ENCODE measurements around the gene MYO3B.
"Not testable (repeated sequence)": the region's sequence is repeated elsewhere in the genome, so short reads cannot be mapped to it uniquely, and the experiment has no call there.

The MYO3B gene

GRCh38 chr2:170423919-170424318, 246.0 kb downstream of the MYO3B start:
- ChIA-PET POLR2A (no interaction called here), CTCF (interaction anchor here (0.6 kb wide), 1 partner anchor 15 kb away, joined by 3 read pairs; no protein-coding TSS in a partner anchor)
- DNase-seq (ENCODE audit: extremely low spot score), result no peak
- TF ChIP-seq FOXA1 (IDR thresholded peaks at IDR 0.05) (no peak), FOXK2 (IDR thresholded peaks at IDR 0.05) (no peak), ARNT (IDR thresholded peaks at IDR 0.05) (no peak), L3MBTL2 (conservative IDR thresholded peaks at IDR 0.05) (no peak), NFRKB (IDR thresholded peaks at IDR 0.05) (no peak), FOXM1 (IDR thresholded peaks at IDR 0.05; ENCODE audit: borderline replicate concordance) (no peak), CTBP1 (IDR thresholded peaks at IDR 0.05; ENCODE audit: borderline replicate concordance) (no peak), LEF1 (IDR thresholded peaks at IDR 0.05; ENCODE audit: borderline replicate concordance) (no peak), ELF4 (IDR thresholded peaks at IDR 0.05) (no peak), BHLHE40 (IDR thresholded peaks at IDR 0.05; ENCODE audit: borderline replicate concordance) (no peak), PKNOX1 (IDR thresholded peaks at IDR 0.05) (no peak), ZNF384 (IDR thresholded peaks at IDR 0.05) (no peak), TARDBP (IDR thresholded peaks at IDR 0.05) (no peak), SP1 (IDR thresholded peaks at IDR 0.05) (no peak), HDGF (IDR thresholded peaks at IDR 0.05; ENCODE audit: borderline replicate concordance) (no peak), SUZ12 (IDR thresholded peaks at IDR 0.05) (no peak)

GRCh38 chr2:170425281-170425751, 247.4 kb downstream of the MYO3B start:
- POLR2A ChIA-PET, result no interaction called here

GRCh38 chr2:170428868-170429267, 250.9 kb downstream of the MYO3B start:
- DNase-seq (ENCODE audit: extremely low spot score), result no peak
- TF ChIP-seq HDGF (IDR thresholded peaks at IDR 0.05; ENCODE audit: borderline replicate concordance), result no peak
- no peak for TF ChIP-seq ZNF384 (IDR thresholded peaks at IDR 0.05)
- TF ChIP-seq L3MBTL2 (conservative IDR thresholded peaks at IDR 0.05), result no peak
- TF ChIP-seq BHLHE40 (IDR thresholded peaks at IDR 0.05; ENCODE audit: borderline replicate concordance), result no peak
- no peak for TF ChIP-seq FOXM1 (IDR thresholded peaks at IDR 0.05; ENCODE audit: borderline replicate concordance)
- no peak for TF ChIP-seq CTBP1 (IDR thresholded peaks at IDR 0.05; ENCODE audit: borderline replicate concordance)
- TF ChIP-seq TARDBP (IDR thresholded peaks at IDR 0.05), result no peak
- TF ChIP-seq SUZ12 (IDR thresholded peaks at IDR 0.05), result no peak
- no peak for TF ChIP-seq LEF1 (IDR thresholded peaks at IDR 0.05; ENCODE audit: borderline replicate concordance)
- TF ChIP-seq ELF4 (IDR thresholded peaks at IDR 0.05), result no peak
- TF ChIP-seq NFRKB (IDR thresholded peaks at IDR 0.05), result no peak
- TF ChIP-seq FOXK2 (IDR thresholded peaks at IDR 0.05), result no peak
- no peak for TF ChIP-seq SP1 (IDR thresholded peaks at IDR 0.05)
- TF ChIP-seq ARNT (IDR thresholded peaks at IDR 0.05), result no peak
- no peak for TF ChIP-seq PKNOX1 (IDR thresholded peaks at IDR 0.05)
- no peak for TF ChIP-seq FOXA1 (IDR thresholded peaks at IDR 0.05)
- ChIA-PET POLR2A (no interaction called here), CTCF (interaction anchor here (0.6 kb wide), 1 partner anchor 9 kb away, joined by 3 read pairs; no protein-coding TSS in a partner anchor)

More at GRCh38 chr2:170425281-170425751, 247.4 kb downstream of the MYO3B start:
- TF ChIP-seq FOXK2 (IDR thresholded peaks at IDR 0.05) (no peak), FOXA1 (IDR thresholded peaks at IDR 0.05) (no peak), L3MBTL2 (conservative IDR thresholded peaks at IDR 0.05) (no peak), ARNT (IDR thresholded peaks at IDR 0.05) (no peak), ZNF384 (IDR thresholded peaks at IDR 0.05) (no peak), LEF1 (IDR thresholded peaks at IDR 0.05; ENCODE audit: borderline replicate concordance) (no peak)
- CTCF ChIA-PET, result interaction anchor here (1.3 kb wide), 1 partner anchor 11 kb away, joined by 5 read pairs; no protein-coding TSS in a partner anchor
- no peak for DNase-seq (ENCODE audit: extremely low spot score)

GRCh38 chr2:170432823-170433222, 254.9 kb downstream of the MYO3B start:
- DNase-seq (ENCODE audit: extremely low spot score), result no peak
- TF ChIP-seq CTBP1 (IDR thresholded peaks at IDR 0.05; ENCODE audit: borderline replicate concordance) (no peak), FOXM1 (IDR thresholded peaks at IDR 0.05; ENCODE audit: borderline replicate concordance) (no peak), L3MBTL2 (conservative IDR thresholded peaks at IDR 0.05) (no peak), LEF1 (IDR thresholded peaks at IDR 0.05; ENCODE audit: borderline replicate concordance) (no peak), FOXK2 (IDR thresholded peaks at IDR 0.05) (no peak), SUZ12 (IDR thresholded peaks at IDR 0.05) (no peak), TARDBP (IDR thresholded peaks at IDR 0.05) (no peak), HDGF (IDR thresholded peaks at IDR 0.05; ENCODE audit: borderline replicate concordance) (no peak), SP1 (IDR thresholded peaks at IDR 0.05) (no peak), ZNF384 (IDR thresholded peaks at IDR 0.05) (no peak), ARNT (IDR thresholded peaks at IDR 0.05) (no peak), PKNOX1 (IDR thresholded peaks at IDR 0.05) (no peak)
- ChIA-PET CTCF (no interaction called here), POLR2A (no interaction called here)

- CTCF ChIA-PET, result no interaction called here
- TF ChIP-seq CTBP1 (IDR thresholded peaks at IDR 0.05; ENCODE audit: borderline replicate concordance), result no peak
- TF ChIP-seq TARDBP (IDR thresholded peaks at IDR 0.05), result no peak
- TF ChIP-seq BHLHE40 (IDR thresholded peaks at IDR 0.05; ENCODE audit: borderline replicate concordance), result no peak
- TF ChIP-seq SP1 (IDR thresholded peaks at IDR 0.05), result no peak
- POLR2A ChIA-PET, result no interaction called here
Measured at GRCh38 chr2:170433448-170433847, 255.5 kb downstream of the MYO3B start.

GRCh38 chr2:170434396-170434795, 256.4 kb downstream of the MYO3B start:
- CTCF ChIA-PET; POLR2A ChIA-PET; DNase-seq (ENCODE audit: extremely low spot score): not testable (repeated sequence)

More at GRCh38 chr2:170433448-170433847, 255.5 kb downstream of the MYO3B start:
- DNase-seq (ENCODE audit: extremely low spot score), result no peak
